LNCaP clone FGC (cell line): ENCODE measurements around the gene CXXC5.
A peak's percentile ranks its signal among the peaks of the same experiment; 100 is the strongest.

Experiments used
- DNase-seq: peaks from one replicate; pipeline ENCODE4 v3.0.0-alpha.2; 2011; ENCODE audit warnings: low read depth
- H3K4me3 ChIP-seq: 2 replicates; pipeline ENCODE4 v1.5.1; 2011; ENCODE audit warnings: mild to moderate bottlenecking, low read depth, low read length, control low read depth
- TF ChIP-seq, protein P1 (sequence below): IDR thresholded peaks from 2 replicates; pipeline ENCODE4 v1.5.1; 2012; ENCODE audit warnings: mild to moderate bottlenecking; ENCODE audit not compliant: control insufficient read depth, insufficient read depth; ENCODE audit errors: extremely low read depth

Gene CXXC5

DNA sequence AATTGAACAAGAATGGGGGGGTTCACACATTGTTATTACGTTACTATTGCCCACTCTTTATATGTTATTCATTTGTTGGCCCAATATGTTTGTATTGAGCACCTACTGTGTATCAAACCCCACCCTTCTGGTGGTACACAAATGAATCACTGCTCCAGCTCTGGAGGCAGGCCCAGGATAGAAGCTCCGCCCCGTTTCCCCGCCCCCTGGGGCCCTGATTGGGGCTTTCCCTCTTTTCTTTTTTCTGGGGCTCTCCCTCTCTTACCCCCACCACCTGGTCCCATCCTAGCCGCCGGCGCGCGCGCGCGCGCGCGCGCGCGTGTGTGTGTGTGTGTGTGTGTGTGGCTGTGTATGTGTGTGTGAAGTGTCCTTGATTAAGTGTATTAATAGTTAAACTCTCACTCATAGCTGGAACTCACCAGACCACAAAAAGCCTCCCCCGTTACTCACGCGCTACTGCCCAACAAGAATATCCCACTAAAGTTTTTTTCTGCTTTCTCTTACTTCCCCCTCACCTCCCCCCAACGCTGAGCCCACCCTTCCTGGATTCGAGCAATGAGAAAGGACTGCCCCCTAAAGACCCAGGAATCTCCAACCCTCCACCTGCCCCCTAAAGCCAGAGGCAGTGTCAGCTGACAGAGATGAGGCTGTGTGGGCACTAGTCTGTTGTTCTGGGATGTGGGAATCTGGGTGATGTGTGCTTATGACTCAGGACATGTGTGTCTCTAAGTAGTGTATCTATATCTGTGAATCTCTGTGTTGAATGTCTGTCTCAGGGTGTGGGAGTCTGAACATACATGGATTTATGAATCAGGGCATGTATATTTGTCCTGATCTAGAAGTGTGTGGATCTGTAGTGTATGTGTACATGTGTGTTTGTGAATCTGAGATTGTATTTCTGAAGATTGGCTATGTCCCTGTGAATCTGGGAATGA, 4.0 kb downstream of the CXXC5 start:
- H3K4me3 ChIP-seq = no peak overlapping the region
- DNase-seq = no peak
- TF ChIP-seq, protein P1, sequence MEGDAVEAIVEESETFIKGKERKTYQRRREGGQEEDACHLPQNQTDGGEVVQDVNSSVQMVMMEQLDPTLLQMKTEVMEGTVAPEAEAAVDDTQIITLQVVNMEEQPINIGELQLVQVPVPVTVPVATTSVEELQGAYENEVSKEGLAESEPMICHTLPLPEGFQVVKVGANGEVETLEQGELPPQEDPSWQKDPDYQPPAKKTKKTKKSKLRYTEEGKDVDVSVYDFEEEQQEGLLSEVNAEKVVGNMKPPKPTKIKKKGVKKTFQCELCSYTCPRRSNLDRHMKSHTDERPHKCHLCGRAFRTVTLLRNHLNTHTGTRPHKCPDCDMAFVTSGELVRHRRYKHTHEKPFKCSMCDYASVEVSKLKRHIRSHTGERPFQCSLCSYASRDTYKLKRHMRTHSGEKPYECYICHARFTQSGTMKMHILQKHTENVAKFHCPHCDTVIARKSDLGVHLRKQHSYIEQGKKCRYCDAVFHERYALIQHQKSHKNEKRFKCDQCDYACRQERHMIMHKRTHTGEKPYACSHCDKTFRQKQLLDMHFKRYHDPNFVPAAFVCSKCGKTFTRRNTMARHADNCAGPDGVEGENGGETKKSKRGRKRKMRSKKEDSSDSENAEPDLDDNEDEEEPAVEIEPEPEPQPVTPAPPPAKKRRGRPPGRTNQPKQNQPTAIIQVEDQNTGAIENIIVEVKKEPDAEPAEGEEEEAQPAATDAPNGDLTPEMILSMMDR = no peak

DNA sequence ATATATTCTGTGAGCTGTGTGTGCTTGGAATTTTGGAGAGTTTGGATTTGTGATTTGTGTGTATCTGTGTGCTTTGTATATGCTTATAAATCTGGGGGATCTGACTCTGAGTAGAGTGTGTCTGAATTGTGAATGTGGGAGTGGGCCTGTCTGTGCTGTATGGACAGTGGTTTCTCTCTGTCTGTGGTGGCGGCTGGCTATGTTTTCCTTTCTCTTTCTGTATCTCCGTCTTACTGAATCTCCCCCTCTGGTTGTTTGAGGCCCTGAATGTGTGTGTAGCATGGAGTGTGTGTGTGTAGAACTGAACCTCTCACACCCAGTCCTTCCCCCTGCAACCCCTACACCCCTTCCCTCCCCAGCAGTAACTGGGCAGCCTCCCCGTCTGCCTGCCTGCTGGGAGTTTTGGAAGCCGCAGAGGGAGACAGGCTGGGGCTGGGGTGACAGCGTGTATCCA, 4.7 kb downstream of the CXXC5 start:
- TF ChIP-seq, protein P1 = no peak
- no peak overlapping the region for H3K4me3 ChIP-seq

DNA sequence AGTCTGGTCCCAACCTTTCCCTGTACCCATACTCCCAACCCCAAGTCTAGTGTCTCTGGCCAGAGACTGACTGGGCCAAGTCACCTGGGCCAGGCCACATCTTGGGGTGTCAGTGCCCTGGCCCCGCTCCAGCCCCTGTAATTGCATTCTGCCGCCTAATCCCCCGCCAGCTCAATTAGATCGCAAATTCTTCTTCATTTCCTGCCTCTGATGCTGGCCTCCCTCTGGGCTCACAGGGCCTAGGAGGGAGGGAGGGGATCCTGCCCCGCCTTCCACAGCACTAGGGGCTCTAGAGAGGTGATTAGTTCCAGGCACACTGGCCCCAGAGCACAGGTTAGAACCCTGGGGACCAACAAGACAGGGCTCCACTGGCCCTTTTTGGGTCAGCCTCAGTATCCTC, 5.5 kb downstream of the CXXC5 start:
- TF ChIP-seq, protein P1 = no peak
- H3K4me3 ChIP-seq = no peak overlapping the region
- no peak for DNase-seq

More for the DNA sequence above, 4.7 kb downstream of the CXXC5 start:
- no peak for DNase-seq

DNA sequence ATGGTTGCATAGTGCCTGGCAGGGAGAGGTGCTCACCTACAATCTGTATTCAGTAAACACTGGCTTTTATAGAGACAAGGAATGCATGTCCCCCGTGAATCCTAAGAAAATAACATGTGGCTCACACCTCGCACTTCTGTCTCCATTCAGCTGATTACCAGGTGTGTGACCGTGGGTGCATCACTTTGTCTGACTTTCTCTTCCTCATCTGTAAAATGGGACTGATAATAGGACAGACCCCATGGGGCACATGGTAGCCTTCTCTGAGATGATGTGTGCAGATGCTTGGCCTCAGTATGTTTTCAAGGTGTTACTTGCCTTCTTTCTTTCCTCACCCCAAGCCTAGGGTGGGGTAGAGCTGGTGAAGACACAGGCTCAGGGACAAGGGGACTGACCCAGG, 6.3 kb downstream of the CXXC5 start:
- TF ChIP-seq, protein P1 = no peak
- H3K4me3 ChIP-seq = no peak overlapping the region
- DNase-seq = no peak

DNA sequence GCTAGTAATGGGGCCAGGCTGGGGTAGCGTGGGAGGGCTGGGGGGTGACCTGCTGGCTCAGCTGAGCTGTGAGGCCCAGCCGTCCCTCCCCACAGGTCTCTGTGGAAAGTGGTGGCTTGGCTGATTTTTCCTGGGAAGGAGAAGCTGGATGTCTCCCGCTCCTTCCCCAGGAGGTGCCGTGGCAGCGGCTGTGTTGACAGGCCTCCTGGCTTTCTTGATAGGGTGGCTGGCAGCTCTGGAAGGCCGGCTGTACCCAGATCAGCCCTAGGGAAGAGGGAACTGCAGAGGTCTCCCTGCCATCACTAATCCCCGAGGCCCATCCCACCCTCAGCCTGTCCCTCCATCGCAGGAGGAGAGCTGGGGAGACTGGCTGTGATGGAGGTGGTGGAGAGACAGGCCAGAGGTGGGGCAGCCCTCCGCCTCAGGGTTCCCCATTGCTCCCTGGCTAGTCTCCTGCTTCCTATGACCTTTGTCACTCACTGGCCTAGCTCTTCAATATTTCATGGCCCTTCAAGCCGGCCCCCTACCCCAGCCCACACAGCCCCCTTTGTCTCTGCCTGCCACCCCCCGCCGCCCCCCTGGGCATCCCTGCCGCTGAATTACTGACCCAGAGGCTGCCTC, 6.8 kb downstream of the CXXC5 start:
- TF ChIP-seq, protein P1 = no peak
- H3K4me3 ChIP-seq = no peak overlapping the region
- no peak for DNase-seq

DNA sequence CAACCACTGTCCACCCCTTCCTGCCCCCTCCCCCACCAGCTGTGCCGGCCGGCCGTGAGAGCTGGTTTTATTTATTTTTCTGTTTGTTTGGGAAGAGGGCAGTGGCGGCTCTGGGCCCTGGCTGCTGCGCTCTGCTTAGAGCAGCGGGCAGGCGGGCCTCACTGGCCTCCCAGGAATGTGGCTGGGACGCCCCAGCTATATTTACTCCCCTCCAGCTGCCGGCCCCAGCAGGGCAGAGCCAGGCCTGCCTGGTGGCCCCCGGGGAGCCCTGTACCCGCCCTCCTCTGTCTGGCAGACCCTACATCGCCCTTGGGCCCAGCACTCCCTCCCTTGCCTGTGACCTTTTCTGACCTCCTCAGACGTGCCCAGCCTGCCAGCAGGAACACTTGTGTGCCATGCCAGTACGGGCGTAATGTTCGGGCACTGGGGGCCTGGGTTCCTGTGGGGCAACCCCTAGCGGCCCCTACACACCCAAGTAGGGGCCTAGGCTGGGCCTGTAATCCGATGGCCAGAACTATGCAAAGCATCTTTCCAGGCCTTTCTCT, 7.7 kb downstream of the CXXC5 start:
- peak overlapping the region; percentile 17 for H3K4me3 ChIP-seq
- peak; percentile 21 for DNase-seq
- TF ChIP-seq, protein P1 = no peak
